Neutrophil (primary cell): ENCODE data around the gene CNBP.
"Not testable (repeated sequence)": the region's sequence is repeated elsewhere in the genome, so short reads cannot be mapped to it uniquely, and the experiment has no call there.

ENCODE experiments used
- H3K27ac ChIP-seq: fragments of 200-600 bp; sonication (generic); 2 replicates; pipeline ENCODE4 v1.5.1; 2016; ENCODE audit warnings: mild to moderate bottlenecking, moderate library complexity
- H3K27me3 ChIP-seq: fragments of 200-600 bp; sonication (generic); 2 replicates; pipeline ENCODE4 v1.6.0; 2016; ENCODE audit warnings: mild to moderate bottlenecking
- H3K36me3 ChIP-seq: fragments of 200-600 bp; sonication (generic); 2 replicates; pipeline ENCODE4 v1.5.1; 2017
- H3K4me1 ChIP-seq, 2 experiments: fragments of 200-600 bp in 1 of 2; sonication (generic) in 1 of 2; 1 replicate in 1 of 2; 2 replicates in 1 of 2; pipeline versions ENCODE4 v1.5.1 to v1.6.1; 2013 to 2016; ENCODE audit warnings: low read depth in 1 of 2, low read length in 1 of 2, mild to moderate bottlenecking in 1 of 2, moderate library complexity in 1 of 2; ENCODE audit not compliant: control insufficient read depth in 1 of 2, insufficient read depth in 1 of 2
- H3K4me3 ChIP-seq, 2 experiments: fragments of 200-600 bp in 1 of 2; sonication (generic) in 1 of 2; 1 replicate in 1 of 2; 2 replicates in 1 of 2; pipeline ENCODE4 v1.5.1; 2013 to 2016; ENCODE audit warnings: low read depth in 1 of 2, low read length in 1 of 2, mild to moderate bottlenecking in 1 of 2, moderate library complexity in 1 of 2
- H3K9me3 ChIP-seq: fragments of 200-600 bp; sonication (generic); 2 replicates; pipeline ENCODE4 v1.5.1; 2016
- TF ChIP-seq, protein P1 (sequence below): fragments of 200-600 bp; sonication (generic); IDR thresholded peaks from 2 replicates; pipeline ENCODE4 v1.5.1; 2016; ENCODE audit warnings: antibody characterized with exemption

CNBP gene

DNA sequence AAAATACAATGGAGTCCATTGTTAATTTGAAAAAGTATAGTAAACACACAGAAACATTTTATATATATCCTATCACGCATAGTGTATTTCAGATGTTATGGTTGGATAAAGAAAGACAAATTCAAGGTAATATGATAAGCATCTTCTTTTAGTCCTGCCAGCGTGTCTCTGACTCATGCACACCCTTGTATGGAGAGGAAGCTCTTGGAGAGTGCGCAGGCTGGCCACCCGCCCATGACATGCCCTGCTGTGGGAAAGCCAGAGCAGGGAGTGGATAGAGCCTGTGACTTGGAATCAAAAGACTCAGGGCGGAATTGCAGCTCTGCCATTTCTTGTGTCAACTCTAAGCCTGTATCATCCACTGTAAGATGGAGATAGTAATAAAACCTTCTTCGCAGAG lies 42.7 kb upstream of the CNBP start:
- Histone ChIP-seq H3K27me3 (no peaks in the 10 kb centered on the region), H3K36me3 (no peaks in the 10 kb centered on the region), H3K4me1 (peaks cover 59 to 73% of the 10 kb centered on the region in 2 experiments), H3K9me3 (no peaks in the 10 kb centered on the region), H3K27ac (peak overlapping the region; percentile 98), H3K4me3 (no peak overlapping the region)
- TF ChIP-seq, protein P1, sequence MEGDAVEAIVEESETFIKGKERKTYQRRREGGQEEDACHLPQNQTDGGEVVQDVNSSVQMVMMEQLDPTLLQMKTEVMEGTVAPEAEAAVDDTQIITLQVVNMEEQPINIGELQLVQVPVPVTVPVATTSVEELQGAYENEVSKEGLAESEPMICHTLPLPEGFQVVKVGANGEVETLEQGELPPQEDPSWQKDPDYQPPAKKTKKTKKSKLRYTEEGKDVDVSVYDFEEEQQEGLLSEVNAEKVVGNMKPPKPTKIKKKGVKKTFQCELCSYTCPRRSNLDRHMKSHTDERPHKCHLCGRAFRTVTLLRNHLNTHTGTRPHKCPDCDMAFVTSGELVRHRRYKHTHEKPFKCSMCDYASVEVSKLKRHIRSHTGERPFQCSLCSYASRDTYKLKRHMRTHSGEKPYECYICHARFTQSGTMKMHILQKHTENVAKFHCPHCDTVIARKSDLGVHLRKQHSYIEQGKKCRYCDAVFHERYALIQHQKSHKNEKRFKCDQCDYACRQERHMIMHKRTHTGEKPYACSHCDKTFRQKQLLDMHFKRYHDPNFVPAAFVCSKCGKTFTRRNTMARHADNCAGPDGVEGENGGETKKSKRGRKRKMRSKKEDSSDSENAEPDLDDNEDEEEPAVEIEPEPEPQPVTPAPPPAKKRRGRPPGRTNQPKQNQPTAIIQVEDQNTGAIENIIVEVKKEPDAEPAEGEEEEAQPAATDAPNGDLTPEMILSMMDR: no peak

DNA sequence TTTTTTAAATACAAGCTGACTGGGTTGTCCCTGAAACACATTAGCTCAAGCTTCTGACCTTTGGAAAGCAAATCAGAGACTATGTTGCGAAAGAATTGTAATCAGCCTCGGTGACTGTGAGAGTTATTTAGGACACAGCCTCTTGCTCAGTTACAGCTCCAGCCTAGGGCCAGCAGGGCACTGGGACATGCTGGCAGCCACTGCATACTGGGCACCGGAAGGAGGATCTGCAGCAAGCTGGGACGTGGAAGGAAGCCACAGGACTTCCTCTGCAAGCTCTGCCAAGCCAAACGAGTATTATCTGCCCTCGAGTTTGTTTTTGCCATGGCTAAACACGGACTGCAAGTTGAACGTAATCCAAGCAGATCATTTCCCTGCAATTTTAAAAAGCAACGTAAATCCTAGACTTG lies 41.3 kb upstream of the CNBP start:
- Histone ChIP-seq H3K36me3 (no peaks in the 10 kb centered on the region), H3K4me1 (peaks cover 56 to 59% of the 10 kb centered on the region in 2 experiments), H3K27ac (peak overlapping the region; percentile 98), H3K9me3 (no peaks in the 10 kb centered on the region), H3K4me3 (peak overlapping the region; percentile 20 to 26), H3K27me3 (no peaks in the 10 kb centered on the region)
- TF ChIP-seq, protein P1: no peak

- not testable (repeated sequence) for H3K36me3 ChIP-seq, H3K4me3 ChIP-seq, H3K27me3 ChIP-seq, H3K9me3 ChIP-seq
- Histone ChIP-seq H3K27ac (peak overlapping the region; percentile 98), H3K4me1 (peaks cover 50 to 53% of the 10 kb centered on the region in 2 experiments)
Observed at GRCh38 chr3:129224387-129224786, 40.7 kb upstream of the CNBP start.

DNA sequence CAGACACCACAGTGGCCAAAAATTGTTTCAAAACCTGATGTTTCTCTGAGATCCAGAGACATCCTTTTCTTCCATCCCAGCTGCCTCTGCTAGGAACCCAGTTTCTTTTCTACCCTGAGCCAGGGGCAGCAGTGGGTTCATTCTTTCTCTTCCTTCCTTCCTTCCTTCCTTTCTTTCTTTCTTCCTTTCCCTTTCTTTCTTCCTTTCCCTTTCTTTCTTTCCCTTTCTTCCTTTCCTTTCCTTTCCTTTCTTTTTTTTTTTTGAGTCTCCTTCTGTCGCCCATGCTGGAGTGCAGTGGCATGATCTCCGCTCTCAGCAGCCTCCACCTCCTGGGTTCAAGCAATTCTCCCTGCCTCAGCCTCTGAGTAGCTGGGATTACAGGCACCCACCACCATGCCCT lies 35.0 kb upstream of the CNBP start:
- Histone ChIP-seq H3K9me3 (no peaks in the 10 kb centered on the region), H3K4me1 (no peaks in the 10 kb centered on the region), H3K4me3 (no peak overlapping the region), H3K36me3 (no peaks in the 10 kb centered on the region), H3K27ac (no peak overlapping the region), H3K27me3 (no peaks in the 10 kb centered on the region)
- TF ChIP-seq, protein P1: no peak

DNA sequence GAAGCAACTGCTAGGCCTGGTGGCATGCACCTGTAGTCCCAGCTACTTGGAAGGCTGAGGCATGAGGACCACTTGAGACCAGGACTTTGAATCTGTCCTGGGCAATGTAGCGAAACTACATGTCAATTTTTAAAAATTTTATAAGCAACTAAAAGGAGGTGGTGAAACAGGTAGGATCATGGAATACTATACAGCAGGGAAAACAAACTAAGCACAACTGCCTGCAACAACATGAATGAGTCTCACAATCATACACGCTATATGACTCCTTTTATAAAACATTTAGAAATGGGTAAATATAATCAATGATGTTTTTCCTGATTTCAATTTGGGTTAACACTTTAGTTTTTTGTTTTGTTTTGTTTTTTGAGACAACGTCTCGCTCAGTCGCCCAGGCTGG lies 29.5 kb upstream of the CNBP start:
- Histone ChIP-seq H3K4me1 (peaks cover 14 to 15% of the 10 kb centered on the region in 2 experiments), H3K9me3 (no peaks in the 10 kb centered on the region), H3K36me3 (no peaks in the 10 kb centered on the region), H3K27me3 (no peaks in the 10 kb centered on the region), H3K4me3 (no peak overlapping the region), H3K27ac (no peak overlapping the region)
- TF ChIP-seq, protein P1: no peak

- Histone ChIP-seq H3K27me3 (no peaks in the 10 kb centered on the region), H3K4me3 (no peak overlapping the region), H3K36me3 (no peaks in the 10 kb centered on the region), H3K27ac (peak overlapping the region; percentile 74), H3K4me1 (peaks cover 14 to 15% of the 10 kb centered on the region in 2 experiments), H3K9me3 (no peaks in the 10 kb centered on the region)
- TF ChIP-seq, protein P1: no peak
Observed at GRCh38 chr3:129211772-129212171, 28.1 kb upstream of the CNBP start.
